Small intestine (tissue), 7 donors: ENCODE results near the gene NUP107. TPM values are rescaled to one million over a fixed set of nuclear protein-coding genes. Genes with fewer than 3 reads are reported as not detected.

Experiments
- DNase-seq, 2 donors: peaks; one replicate each; pipeline versions ENCODE4 v3.0.0 to v3.0.0-alpha.2; 2013
- FAIRE-seq: peaks from 2 replicates; lab custom pipeline; 2012; peaks lifted over from hg19 to GRCh38; lab: Jason Lieb, UNC
- H3K27ac ChIP-seq, 3 donors: one replicate each; pipeline ENCODE4 v1.5.1; 2013; ENCODE audit warnings: low read length in 2 of 3, mild to moderate bottlenecking in 2 of 3, control low read depth in 1 of 3, inconsistent platforms in 1 of 3, low read depth in 1 of 3, moderate library complexity in 1 of 3
- H3K27me3 ChIP-seq, 3 donors: one replicate each; pipeline ENCODE4 v1.6.1; 2013; ENCODE audit warnings: low read length in 3 of 3, inconsistent platforms in 1 of 3; ENCODE audit not compliant: control insufficient read depth in 3 of 3, insufficient read depth in 3 of 3
- H3K36me3 ChIP-seq, 3 donors: one replicate each; pipeline ENCODE4 v1.6.1; 2013; ENCODE audit warnings: low read length in 3 of 3, inconsistent platforms in 1 of 3, low read depth in 1 of 3, mild to moderate bottlenecking in 1 of 3, moderate library complexity in 1 of 3; ENCODE audit not compliant: control insufficient read depth in 3 of 3, insufficient read depth in 2 of 3
- H3K4me1 ChIP-seq, 3 donors: one replicate each; pipeline ENCODE4 v1.6.1; 2013; ENCODE audit warnings: low read length in 2 of 3, inconsistent platforms in 1 of 3, low read depth in 1 of 3, mild to moderate bottlenecking in 1 of 3, moderate library complexity in 1 of 3; ENCODE audit not compliant: control insufficient read depth in 3 of 3, insufficient read depth in 2 of 3
- H3K4me3 ChIP-seq, 3 donors: one replicate each; pipeline ENCODE4 v1.5.1; 2013; ENCODE audit warnings: low read length in 3 of 3, control low read depth in 1 of 3, inconsistent platforms in 1 of 3, low read depth in 1 of 3, mild to moderate bottlenecking in 1 of 3, moderate library complexity in 1 of 3
- H3K9me3 ChIP-seq, 2 donors: one replicate each; pipeline ENCODE4 v1.6.1; 2013; ENCODE audit warnings: low read depth in 1 of 2, low read length in 1 of 2; ENCODE audit not compliant: control insufficient read depth in 2 of 2, insufficient read depth in 1 of 2
- WGBS, 3 donors: extraction: QIAGEN DNeasy Blood & Tissue Kit; methylation state at CpG; one replicate each; pipeline ENCODE4 v1.1.7; 2013; 5-methylcytosine and 5-hydroxymethylcytosine counted together
- polyA plus RNA-seq, 4 donors: library from polyadenylated mRNA; stranded (reverse) in 3 of 4; unstranded in 1 of 4; fragments of 200-250 nt in 3 of 4; fragments of 120-200 nt in 1 of 4; gene quantifications; one replicate each; pipeline versions ENCODE4 v1.2.1 to v1.2.3, GENCODE V29; 2013
- donor health status: healthy with polysubstance abuse.
- donor health status: control.
- donor health status: control.
- donor health status: Bipolar disorder and iron deficiency.
- donor health status: healthy.

NUP107 gene
- polyA plus RNA-seq, 4 donors: 5.1 to 45.0 (median 13.0) TPM

- H3K9me3 ChIP-seq: no peaks in the 10 kb centered on the region
- H3K36me3 ChIP-seq: no peaks in the 10 kb centered on the region
- WGBS, 3 donors: 92 to 95% (median 92%) methylated on average over 6 of the region's 6 CpGs
- H3K27me3 ChIP-seq: no peaks in the 10 kb centered on the region
- H3K27ac ChIP-seq: no peak overlapping the region
- FAIRE-seq (no peak), DNase-seq (no peak)
- no peaks in the 10 kb centered on the region for H3K4me1 ChIP-seq
- no peak overlapping the region for H3K4me3 ChIP-seq
Observed at GRCh38 chr12:68781728-68782127, 95.0 kb downstream of the NUP107 start.

GRCh38 chr12:68784015-68784414, 97.2 kb downstream of the NUP107 start:
- no peaks in the 10 kb centered on the region for H3K9me3 ChIP-seq
- no peak overlapping the region for H3K4me3 ChIP-seq
- peaks cover 0 to 11% (median 3%) of the 10 kb centered on the region in 3 donors for H3K4me1 ChIP-seq
- no peaks in the 10 kb centered on the region for H3K36me3 ChIP-seq
- no peak overlapping the region for H3K27ac ChIP-seq
- H3K27me3 ChIP-seq: no peaks in the 10 kb centered on the region
- WGBS, 3 donors: 77 to 94% (median 92%) methylated on average over 8 of the region's 8 CpGs
- no peak for DNase-seq
- FAIRE-seq: no peak

GRCh38 chr12:68785358-68785757, 98.6 kb downstream of the NUP107 start:
- DNase-seq (no peak), FAIRE-seq (no peak)
- no peaks in the 10 kb centered on the region for H3K27me3 ChIP-seq
- H3K36me3 ChIP-seq: no peaks in the 10 kb centered on the region
- no peak overlapping the region for H3K27ac ChIP-seq
- H3K4me1 ChIP-seq: peaks cover 0 to 14% (median 5%) of the 10 kb centered on the region in 3 donors
- H3K9me3 ChIP-seq: no peaks in the 10 kb centered on the region
- H3K4me3 ChIP-seq: no peak overlapping the region
- WGBS, 3 donors: 36 to 54% (median 50%) methylated on average over 2 of the region's 2 CpGs

- peaks cover 0 to 14% (median 5%) of the 10 kb centered on the region in 3 donors for H3K4me1 ChIP-seq
- no peaks in the 10 kb centered on the region for H3K27me3 ChIP-seq
- H3K9me3 ChIP-seq: no peaks in the 10 kb centered on the region
- FAIRE-seq: no peak
- H3K36me3 ChIP-seq: no peaks in the 10 kb centered on the region
- WGBS, 3 donors: 40 to 79% (median 53%) methylated on average over 5 of the region's 5 CpGs
- no peak for DNase-seq
- no peak overlapping the region for H3K27ac ChIP-seq
- H3K4me3 ChIP-seq: no peak overlapping the region
Observed at GRCh38 chr12:68785823-68786222, 99.0 kb downstream of the NUP107 start.

GRCh38 chr12:68786929-68787328, 100.2 kb downstream of the NUP107 start:
- Histone ChIP-seq H3K4me1 (peaks cover 0 to 14% (median 5%) of the 10 kb centered on the region in 3 donors), H3K4me3 (no peak overlapping the region), H3K27me3 (no peaks in the 10 kb centered on the region), H3K36me3 (no peaks in the 10 kb centered on the region), H3K27ac (peak overlapping the region in 2 of 3 donors; percentile 44 to 67), H3K9me3 (no peaks in the 10 kb centered on the region)
- no peak for DNase-seq
- FAIRE-seq: no peak
- WGBS, 3 donors: 86 to 100% (median 93%) methylated on average over 2 of the region's 2 CpGs

GRCh38 chr12:68788554-68789143, 101.9 kb downstream of the NUP107 start:
- Histone ChIP-seq H3K4me1 (peaks cover 0 to 14% (median 5%) of the 10 kb centered on the region in 3 donors), H3K27me3 (no peaks in the 10 kb centered on the region), H3K4me3 (no peak overlapping the region), H3K27ac (no peak overlapping the region), H3K9me3 (no peaks in the 10 kb centered on the region), H3K36me3 (no peaks in the 10 kb centered on the region)
- 94 to 98% (median 96%) methylated on average over 3 of the region's 3 CpGs for WGBS, 3 donors
- no peak for DNase-seq
- no peak for FAIRE-seq

GRCh38 chr12:68789144-68789878, 102.5 kb downstream of the NUP107 start:
- no peak overlapping the region for H3K27ac ChIP-seq
- DNase-seq (peak in 1 of 2 donors; percentile 37), FAIRE-seq (no peak)
- no peak overlapping the region for H3K4me3 ChIP-seq
- H3K9me3 ChIP-seq: no peaks in the 10 kb centered on the region
- H3K27me3 ChIP-seq: no peaks in the 10 kb centered on the region
- peaks cover 0 to 14% (median 5%) of the 10 kb centered on the region in 3 donors for H3K4me1 ChIP-seq
- WGBS, 3 donors: 84 to 87% (median 85%) methylated on average over 14 of the region's 14 CpGs
- no peaks in the 10 kb centered on the region for H3K36me3 ChIP-seq

- DNase-seq: no peak
Observed at GRCh38 chr12:68790081-68790951, 103.5 kb downstream of the NUP107 start.

More at GRCh38 chr12:68790081-68790951, 103.5 kb downstream of the NUP107 start:
- Histone ChIP-seq H3K36me3 (no peaks in the 10 kb centered on the region), H3K27me3 (no peaks in the 10 kb centered on the region), H3K27ac (no peak overlapping the region), H3K9me3 (no peaks in the 10 kb centered on the region), H3K4me1 (peaks cover 0 to 14% (median 5%) of the 10 kb centered on the region in 3 donors), H3K4me3 (no peak overlapping the region)
- FAIRE-seq: no peak
- 91 to 95% (median 93%) methylated on average over 13 of the region's 13 CpGs for WGBS, 3 donors
